Endometrial microvascular endothelial cells (primary cell): ENCODE results near the gene PNPLA7. TPM values are rescaled to one million over a fixed set of nuclear protein-coding genes. Genes with fewer than 3 reads are reported as not detected.

Experiments
- in situ Hi-C: cut with HindIII; loops from 2 replicates; pipeline ENCODE4 v1.10.0; 2017; ENCODE audit warnings: low sequenced_read_pairs, low pct_unique_long_range_greater_than_20kb; ENCODE audit errors: inconsistent ontology term
- total RNA-seq: library from RNA; depleted of rRNA; stranded (reverse); fragments of >200 nt; gene quantifications from one replicate; pipeline ENCODE4 v1.2.3, GENCODE V29; 2015; ENCODE audit errors: inconsistent ontology term

PNPLA7 gene
- total RNA-seq, 1 donor from 2014 or later: under 0.01 TPM

- in situ Hi-C loops: no loop called here
These were observed 101.6 kb downstream of the PNPLA7 start for GRCh38 chr9:137448602-137448962.

- in situ Hi-C loops: no loop called here
These were observed 102.2 kb downstream of the PNPLA7 start for GRCh38 chr9:137447722-137448601.

- in situ Hi-C loops: no loop called here
These were observed 103.2 kb downstream of the PNPLA7 start for GRCh38 chr9:137446851-137447471.

- in situ Hi-C loops: no loop called here
These were observed 104.2 kb downstream of the PNPLA7 start for GRCh38 chr9:137445930-137446431.

GRCh38 chr9:137445275-137445807 lies 104.9 kb downstream of the PNPLA7 start:
- in situ Hi-C loops: no loop called here

- in situ Hi-C loops: no loop called here
These were observed 106.0 kb downstream of the PNPLA7 start for GRCh38 chr9:137444106-137444790.

GRCh38 chr9:137441935-137442321 lies 108.3 kb downstream of the PNPLA7 start:
- in situ Hi-C loops: no loop called here

GRCh38 chr9:137441289-137441934 lies 108.8 kb downstream of the PNPLA7 start, which contains the start of gene ENTPD8:
ENTPD8 (minus strand) TSS chr9:137441357; CDS start chr9:137438285, 3,072 bp downstream.
- in situ Hi-C loops: no loop called here

GRCh38 chr9:137439158-137439714 lies 111.0 kb downstream of the PNPLA7 start:
- in situ Hi-C loops: no loop called here

- in situ Hi-C loops: no loop called here
These were observed 111.5 kb downstream of the PNPLA7 start for GRCh38 chr9:137438591-137439157.

GRCh38 chr9:137437691-137438590 lies 112.3 kb downstream of the PNPLA7 start:
- in situ Hi-C loops: no loop called here

- in situ Hi-C loops: no loop called here
These were observed 113.2 kb downstream of the PNPLA7 start for GRCh38 chr9:137436761-137437600.

GRCh38 chr9:137435980-137436760 lies 114.0 kb downstream of the PNPLA7 start:
- in situ Hi-C loops: no loop called here

GRCh38 chr9:137435381-137435891 lies 114.8 kb downstream of the PNPLA7 start:
- in situ Hi-C loops: no loop called here

- in situ Hi-C loops: no loop called here
These were observed 115.5 kb downstream of the PNPLA7 start for GRCh38 chr9:137434498-137435380.
